HG02571 (cell line): ENCODE results near the gene NRIP1.
A peak's percentile ranks its signal among the peaks of the same experiment; 100 is the strongest.

Experiments used
- ATAC-seq: cut with Tn5 transposase; IDR thresholded peaks from one replicate; pipeline ENCODE4 v1.9.1; 2021; ENCODE audit warnings: mild to moderate bottlenecking, moderate library complexity; ENCODE audit not compliant: unreplicated experiment

NRIP1 gene

DNA sequence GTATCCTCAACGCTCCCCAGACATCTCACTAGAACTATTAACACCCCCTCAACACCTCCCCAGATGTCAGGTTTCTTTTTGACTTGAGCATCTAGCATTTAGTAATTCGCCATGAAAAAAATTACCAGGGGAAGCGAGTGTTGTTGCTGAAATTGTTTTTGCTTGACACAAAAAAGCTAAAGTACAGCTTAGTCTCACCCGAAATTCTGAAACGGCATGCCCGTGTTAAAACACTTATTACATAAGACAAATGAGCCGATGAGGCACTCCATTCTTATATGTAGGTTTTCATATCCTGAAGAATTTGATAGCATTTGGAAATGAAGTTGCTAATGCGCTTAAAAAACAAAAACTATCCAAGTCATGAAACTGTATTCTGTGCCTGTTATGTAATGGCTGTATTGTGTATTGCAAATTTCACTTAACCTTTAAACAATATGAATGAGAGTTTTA is 1.3 kb upstream of the NRIP1 start:
- ATAC-seq, result no peak

DNA sequence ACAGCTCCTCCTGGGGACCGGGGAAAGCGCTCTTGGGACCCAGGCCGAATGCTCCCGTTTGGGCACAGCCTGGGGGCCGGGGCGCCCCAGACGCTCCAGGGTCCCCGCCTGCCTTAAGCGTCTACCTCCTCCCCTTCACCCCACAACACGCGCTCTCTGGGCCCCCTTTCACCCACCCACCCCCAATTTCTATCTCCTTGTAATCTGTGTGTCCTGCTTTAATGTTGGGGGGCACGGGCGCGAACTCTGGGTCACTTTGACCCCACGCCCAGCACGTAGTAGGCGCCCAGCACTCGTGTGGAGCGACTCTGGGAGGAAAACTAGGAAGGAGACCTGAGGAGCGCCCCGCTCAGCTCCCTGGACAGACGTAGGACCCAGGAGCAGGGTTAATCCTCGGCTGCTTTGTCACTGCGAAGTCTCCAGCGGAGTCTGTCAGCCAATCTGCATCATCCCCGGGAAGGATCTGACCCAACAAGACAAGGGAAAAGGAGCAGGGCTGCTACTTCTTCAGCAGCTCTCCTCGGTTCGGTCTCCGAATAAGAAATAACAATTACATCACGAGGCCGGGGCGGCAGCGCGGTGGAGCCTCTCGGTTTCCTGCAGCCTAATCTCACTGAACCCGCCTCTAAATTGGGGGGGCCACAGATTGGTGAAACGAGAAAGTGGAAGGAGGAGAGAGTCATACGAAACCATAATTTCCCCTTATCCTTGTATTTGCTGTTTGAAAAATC is 757 bp upstream of the NRIP1 start:
- no peak for ATAC-seq

DNA sequence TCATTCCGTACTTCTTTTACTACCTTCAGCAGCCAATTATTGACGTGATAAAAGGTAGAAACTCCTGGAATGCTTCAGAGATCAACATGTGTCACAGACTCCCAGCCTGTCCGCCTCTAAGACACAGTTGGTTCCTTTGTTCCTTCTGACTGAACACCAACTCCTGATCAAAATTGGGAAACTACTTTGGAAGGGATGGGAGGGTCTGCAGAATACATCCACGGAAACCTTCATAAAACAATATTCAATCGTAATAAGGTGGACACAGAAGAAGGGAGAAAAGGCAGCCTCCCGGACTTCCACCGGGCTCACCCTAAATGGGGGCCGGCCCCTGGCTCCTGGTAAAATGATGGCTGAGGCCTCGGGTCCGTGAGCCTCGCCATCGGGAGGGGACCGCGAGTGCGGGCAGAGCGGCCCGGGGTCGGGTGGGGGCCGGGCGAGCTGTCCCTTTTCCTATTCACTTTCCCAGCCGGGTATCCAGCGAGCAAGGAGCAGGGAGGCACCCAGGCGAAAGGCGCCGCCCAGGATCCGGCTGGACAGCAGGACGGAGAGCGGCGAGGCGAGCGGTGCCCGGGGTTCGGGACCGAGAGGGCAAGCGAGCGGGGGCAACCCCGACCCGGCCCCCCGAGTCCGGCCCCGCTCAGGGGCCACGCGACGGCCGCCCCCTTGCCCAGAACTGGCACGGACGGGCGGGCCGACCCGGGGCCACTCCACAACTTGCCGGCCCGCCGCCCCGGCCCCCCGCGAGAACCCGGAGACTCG is 805 bp downstream of the NRIP1 start:
- ATAC-seq, result peak; percentile 7

DNA sequence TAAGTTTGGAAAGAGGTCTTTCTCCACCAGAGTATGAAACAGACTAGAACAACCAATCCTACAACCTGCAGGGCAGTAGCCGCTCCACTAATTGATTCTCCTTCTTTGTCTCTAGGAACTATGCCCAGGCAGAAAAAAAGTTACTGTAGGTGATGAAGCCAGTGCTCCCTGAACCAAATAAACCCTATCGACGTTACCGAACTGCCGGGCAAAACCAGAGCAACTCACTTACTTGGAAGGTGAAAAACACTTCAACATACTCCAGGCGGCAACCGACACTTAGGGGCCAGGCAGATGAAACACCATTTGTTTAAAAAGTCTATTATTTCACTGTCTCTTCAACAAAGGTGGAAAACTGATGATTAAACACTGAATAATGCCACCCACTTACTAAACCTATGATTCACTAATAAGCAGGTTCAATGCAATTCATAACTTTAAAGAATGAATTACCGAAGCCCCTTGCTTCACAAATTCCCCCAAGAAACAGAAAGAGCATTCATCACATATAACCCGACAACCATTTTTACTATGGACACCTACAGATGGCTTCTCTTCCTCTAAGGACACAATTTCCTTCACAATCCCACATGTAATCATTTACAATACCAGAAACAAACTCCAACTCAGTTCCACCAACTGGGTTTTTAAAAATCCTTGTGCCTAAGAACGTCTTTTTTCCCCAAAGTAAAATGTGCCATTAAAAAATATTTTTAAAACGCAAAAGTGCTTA is 1.6 kb downstream of the NRIP1 start:
- no peak for ATAC-seq

DNA sequence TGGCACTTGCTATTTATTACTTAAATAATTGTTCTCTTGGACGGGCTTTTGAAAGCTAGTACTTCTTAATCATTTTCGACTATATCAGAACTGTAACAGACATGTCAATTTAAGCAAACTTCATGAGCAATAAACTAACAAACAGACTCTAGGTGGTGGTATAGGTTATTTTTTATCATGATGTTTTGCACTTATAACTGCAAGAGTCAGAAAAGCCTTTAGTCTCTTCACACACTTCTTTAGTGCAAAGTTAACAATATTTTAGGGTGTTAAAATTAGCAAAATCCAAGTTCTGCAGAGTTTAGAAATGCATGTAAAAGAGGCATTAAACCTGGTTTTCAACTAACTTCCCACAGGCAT is 2.2 kb downstream of the NRIP1 start:
- no peak for ATAC-seq

DNA sequence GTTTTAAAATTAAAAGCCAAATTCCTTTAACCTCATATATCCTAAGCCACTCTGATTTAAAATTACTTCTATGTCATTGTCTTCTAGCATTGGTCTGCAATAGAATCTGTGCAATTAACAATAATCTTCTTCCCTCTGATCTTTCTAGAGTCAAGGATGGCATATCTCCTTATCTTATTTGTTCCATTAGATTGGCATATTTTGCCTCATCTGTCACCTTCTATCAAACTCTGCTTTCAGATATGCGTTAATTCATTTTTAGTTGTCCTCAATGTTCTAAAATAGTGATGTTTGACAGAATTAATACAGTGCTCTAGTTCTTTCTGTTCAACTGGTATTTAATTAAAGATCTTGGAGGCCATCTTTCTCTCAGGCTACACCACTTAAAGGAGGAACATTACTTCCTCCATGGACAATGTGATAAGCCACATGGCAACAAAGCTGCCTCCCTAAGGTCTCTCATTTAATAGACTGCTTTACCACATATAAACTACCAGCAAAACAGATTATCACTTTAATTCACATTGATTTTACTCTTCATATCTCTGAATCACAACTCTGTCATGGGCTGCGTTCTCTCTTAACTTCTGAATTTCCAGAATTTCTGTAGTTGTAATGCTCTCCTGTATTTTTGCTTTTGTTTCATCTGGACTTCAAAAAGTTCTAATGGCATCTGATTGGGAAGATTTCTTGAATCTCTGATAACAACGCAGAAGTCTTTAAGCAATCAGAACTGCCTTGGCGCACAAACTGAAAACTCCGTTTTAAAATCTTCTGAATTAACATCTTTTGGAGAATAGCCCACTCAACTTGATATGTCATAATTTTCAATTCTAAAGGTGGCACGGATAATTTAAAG is 2.8 kb downstream of the NRIP1 start:
- no peak for ATAC-seq

DNA sequence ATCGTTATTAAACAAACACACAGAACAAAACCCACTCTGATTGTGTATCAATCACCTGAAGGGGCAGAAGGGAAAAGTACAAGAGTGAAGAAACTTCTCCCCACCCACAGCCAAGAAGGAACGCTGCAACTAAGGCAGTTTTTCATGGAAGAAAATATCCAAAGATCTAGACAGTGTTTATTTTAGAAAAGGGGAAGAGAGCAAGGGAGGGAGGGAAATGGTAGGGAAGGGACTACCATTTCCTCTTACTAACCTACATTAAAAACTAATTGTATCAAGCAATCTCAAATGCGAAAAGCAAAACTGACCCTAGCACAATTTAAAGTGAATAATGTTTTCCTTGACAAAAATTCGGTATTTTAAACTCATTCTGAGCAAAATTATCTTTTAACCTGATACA is 3.5 kb downstream of the NRIP1 start:
- ATAC-seq, result no peak

DNA sequence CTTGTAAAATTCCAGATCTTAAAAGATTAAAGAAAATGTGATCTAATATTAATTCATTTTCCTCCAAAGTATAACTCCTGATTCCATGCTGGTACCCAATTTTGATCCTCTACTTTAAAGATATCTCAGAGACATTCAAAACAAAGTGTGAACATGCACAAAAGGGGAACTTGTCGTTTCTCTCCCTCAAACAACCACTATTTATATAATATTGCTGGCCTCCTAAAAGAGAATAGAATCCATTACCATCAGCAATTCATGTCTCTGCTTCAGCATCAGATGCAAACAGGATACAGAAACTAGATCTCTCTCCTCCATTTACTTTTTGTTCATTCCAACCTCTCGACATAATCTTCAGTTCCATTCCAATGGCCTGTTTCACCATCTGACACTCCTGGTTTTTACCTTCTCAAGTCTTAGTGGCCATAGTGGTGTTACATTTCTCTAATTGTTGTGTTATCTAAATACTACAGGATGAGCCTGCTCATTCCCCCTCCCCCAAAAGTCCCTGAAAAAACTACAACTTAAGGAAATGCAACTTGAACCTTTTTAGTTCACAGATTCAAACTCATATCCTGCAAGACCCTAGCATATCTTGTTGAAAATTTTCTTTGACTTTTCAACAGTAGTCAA is 4.1 kb downstream of the NRIP1 start:
- no peak for ATAC-seq

DNA sequence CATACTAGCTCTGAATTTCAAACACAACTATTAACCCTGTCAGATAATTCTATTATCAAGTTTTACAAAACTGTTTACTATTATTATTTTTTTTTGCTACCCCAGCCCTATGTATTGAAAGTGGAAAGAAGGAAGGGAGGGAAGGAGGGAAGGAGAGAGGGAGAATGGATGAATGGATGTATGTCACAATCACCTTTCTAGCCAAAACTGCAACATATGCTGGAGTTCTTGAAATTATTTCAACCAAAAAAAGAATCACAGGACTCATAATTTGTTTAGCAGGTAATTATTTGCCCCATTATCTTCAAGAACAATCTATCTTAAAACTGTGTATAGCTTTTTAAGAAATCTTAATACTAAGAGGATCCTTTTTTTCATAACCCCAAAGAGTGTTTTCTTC is 5.4 kb downstream of the NRIP1 start:
- no peak for ATAC-seq

DNA sequence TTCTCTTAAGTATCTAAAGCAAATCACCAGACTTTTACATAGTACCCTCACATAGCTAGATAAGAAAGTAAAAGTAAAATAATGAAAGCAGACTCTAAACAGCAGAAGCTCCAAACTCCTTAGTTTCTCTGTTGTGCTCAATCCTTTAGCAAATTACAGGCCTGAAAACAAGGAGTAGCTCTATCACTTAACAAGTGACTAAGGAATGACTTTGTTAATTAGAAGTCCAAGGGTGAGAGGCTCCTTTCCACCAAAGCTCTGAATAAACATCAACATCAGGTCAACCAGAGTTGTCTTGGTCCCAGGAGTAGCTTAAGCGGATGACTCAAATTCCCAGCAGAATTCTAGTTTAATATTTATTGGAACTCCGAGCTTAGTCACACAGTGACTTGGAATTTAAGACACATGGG is 5.9 kb downstream of the NRIP1 start:
- no peak for ATAC-seq

DNA sequence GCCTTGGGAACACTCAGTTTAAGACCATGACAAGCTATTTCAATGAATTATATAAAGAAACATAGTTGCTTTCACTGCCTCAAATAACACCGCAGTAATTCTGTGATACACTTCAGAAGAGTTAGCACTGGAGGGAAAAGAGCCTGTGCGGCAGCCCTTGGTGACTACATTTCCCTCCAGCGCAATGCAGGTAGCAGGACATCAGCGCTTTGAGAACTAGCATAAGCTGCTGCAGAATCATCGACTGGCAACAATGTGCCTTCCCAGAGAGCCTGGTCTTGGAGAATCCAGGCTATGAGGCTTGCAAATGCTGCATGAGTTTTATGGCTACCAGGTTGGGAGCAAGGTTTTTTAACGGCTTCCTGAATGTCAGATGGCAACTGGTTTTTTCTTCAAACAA is 7.5 kb downstream of the NRIP1 start:
- ATAC-seq, result no peak

DNA sequence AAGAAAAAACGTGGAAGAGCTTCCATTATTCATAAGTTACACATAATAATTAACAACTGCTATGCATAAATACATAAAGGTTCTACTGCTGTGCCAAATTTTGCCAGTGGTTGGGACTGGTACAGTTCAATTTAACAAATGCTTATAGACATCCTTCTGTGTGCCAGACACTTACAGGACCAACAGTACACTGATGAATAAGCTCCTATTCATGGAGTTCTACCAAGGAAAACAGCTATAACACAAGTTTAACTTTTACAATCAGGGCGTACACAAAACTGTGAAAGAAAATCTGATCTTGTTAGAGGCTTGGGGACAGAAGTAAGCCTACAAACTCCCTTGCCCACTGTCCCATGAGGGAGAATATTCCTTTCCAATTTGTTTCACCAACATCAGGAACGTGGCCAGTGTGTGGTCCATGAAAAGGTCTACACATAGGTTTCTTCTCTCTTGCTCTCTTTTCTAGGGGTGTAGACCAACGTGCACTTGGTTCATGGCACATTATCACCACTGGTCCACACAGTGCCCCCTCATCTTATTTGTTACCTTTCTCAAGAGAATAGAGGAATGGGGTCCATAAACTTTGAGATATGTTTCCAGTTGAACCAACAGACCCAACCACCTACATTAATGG is 10.1 kb downstream of the NRIP1 start:
- no peak for ATAC-seq

DNA sequence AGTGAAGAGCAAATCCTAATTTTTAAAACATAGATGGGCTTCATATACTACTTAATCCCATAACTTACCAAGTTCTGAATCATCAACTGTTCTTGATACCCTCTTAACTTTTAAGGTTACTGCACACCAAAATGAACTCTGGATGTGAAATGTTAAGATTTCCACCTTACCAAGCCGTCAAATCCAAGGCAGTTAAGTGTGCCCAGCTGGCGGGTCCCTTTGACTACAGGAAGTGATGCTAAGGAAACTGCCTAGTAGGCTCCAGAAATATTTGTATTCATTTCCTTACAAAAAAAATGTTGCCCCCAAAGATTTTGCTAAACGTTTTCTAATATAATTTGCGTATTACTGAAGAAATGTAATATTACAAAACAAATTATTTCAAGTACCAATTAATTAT is 10.7 kb downstream of the NRIP1 start:
- no peak for ATAC-seq

DNA sequence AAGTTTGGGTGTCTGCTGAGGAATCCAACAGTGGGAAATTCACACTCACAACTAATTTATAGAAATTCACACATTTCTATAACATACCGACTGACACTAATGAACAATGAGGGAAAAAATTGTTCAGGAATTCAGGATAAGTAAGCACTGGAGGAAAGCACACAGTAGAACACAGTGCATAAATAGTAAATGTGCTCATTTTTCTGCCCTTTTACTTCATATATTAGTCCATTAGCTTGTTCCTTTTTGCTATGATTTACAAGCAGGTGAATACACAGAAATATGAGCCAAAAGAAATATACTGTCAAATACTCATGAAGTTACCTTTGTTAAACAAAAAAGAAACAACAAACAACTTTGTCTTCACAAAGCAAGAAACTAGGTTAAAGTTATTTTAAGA is 11.3 kb downstream of the NRIP1 start:
- ATAC-seq, result no peak

DNA sequence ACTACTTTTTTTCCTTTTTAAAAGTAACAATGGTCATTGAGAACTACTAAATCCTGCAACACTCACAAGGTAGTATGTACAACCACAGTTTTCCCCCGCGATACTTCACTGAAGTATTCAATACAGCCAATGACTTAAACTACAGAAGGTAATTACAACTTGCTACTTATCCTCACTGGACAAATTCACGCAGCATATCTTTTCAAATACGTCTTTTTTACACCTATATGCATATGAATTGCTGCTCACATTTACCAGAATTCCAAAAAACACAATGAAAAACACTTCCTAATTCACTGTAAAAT is 12.4 kb downstream of the NRIP1 start:
- ATAC-seq, result peak; percentile 22

DNA sequence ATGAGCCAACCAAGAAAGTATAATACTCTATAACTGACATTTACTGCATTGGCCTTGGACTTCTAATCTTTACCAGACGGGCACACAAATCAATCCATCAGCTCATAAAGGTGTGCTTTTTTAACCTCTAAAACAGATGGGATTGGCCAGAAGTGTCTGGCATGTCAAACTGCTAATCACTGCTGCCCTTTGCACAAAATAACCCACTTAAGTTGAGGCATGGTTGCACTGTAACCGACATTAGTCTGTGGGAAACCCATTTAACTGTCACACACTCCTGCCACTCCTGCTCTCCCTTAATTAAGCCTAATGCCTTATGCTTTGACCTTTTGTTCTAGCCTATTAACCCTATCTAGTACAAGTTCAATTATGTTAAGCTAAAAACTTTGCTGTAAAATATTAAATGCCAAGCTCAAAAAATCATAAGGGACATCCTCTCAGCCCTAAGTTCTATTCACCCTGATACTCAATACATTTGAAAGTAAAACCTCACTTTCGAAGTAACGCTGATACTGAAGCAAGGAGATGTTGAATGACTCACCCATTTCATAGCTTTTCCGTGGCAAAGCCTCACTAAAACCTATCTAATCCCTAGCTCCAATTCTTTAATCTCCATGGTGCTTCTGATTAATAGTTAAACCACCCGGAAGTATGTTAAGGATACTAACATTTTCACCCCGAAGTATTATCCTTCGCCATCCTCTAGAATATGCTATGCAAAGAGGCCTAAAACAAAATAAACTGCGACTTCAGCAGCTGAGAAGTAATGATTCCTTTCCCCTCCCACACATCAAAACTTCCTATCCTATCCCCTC is 12.9 kb downstream of the NRIP1 start:
- peak; percentile 77 for ATAC-seq

DNA sequence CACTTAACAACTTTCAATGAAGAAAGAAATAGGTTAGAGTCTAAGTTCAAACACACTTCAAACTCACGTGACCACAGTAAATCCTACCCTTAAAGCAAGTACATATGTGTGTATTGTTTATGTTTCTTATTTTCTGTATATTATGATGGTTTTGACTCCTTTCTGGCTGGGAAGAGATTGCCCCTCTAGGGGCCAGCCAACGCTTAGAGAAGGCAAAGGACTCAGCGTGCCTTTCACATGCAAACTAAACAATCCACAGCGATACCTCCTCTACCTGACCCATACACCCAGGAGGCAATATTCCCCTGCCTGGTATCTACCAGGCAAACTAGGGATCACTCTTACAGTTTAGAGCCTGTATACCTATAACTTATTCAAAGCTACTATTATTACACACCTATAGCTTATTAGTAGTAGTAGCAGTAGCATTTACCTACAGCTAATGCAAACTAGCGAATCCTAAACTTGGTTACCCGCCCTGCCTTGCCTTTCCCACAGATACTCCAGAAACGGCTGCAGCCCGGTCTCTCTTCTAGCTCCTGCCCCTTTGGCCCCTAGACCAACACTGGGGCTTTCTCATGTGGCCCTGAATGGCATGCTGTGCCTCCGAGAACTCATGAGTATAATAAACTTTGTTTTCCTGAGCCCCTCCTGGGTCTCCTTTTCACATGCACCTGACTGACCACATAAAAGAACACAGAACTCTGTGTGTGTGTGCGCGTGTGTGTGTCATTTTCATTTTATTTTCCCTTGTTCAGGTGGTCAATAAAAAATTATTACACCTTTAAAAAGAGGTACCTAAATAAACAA is 14.0 kb downstream of the NRIP1 start:
- no peak for ATAC-seq

DNA sequence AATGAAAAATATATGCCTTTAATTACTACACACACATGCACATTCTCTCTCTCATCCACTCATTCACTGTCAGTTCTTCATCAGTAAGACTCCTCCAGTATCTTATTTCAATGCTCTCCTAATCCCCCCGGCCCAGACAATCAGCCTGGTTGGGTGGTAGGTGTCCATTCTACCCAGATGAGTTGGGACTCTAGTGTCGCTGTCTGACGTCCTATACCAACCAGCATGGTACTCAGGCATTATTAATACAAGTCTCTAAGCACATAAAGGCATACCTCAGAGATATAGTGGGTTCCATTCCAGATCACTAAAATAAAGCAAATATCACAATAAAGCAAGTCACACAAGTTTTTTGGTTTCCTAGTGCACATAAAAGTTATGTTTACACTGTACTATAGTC is 19.8 kb downstream of the NRIP1 start:
- ATAC-seq, result no peak

DNA sequence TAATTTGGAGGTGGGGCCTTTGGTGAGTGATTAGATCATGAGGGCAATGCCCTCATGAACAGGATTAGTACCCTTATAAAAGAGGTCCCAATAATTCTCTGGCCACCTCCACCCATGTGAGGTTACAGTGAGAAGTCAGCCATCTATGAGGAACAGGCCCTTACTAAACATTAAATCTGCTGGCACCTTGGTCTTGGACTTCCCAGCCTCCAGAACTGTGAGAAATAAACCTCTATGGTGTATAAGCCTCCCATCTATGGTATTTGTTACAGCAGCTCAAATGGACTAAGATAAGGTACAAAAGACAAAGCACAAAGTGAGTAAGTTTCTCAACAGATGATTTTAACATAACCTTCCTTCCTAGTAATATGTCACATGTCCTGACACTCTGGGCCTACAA is 22.3 kb downstream of the NRIP1 start:
- no peak for ATAC-seq
